Common myeloid progenitor, CD34-positive (primary cell): ENCODE measurements around the gene TGM3.

Source experiments
- CTCF ChIA-PET: fragments of 350-600 bp; sonication (Branson Sonifier 250); formaldehyde crosslinking; loops from one replicate; lab custom pipeline; 2021; ENCODE audit warnings: antibody characterized with exemption; lab: Charles Lee
- POLR2A ChIA-PET: fragments of 350-600 bp; sonication (Branson Sonifier 250); formaldehyde crosslinking; loops from one replicate; lab custom pipeline; 2021; ENCODE audit warnings: antibody characterized with exemption; lab: Charles Lee
- DNase-seq, 3 donors: peaks; one replicate each; pipeline versions ENCODE4 v3.0.0 to v3.0.0-alpha.2; 2013
- H3K27ac ChIP-seq, 2 experiments: 1 replicate in 1 of 2; 2 replicates in 1 of 2; pipeline ENCODE4 v1.7.0; 2013; ENCODE audit warnings: inconsistent platforms in 2 of 2, low read length in 2 of 2, mild to moderate bottlenecking in 2 of 2, low read depth in 1 of 2, moderate library complexity in 1 of 2; ENCODE audit not compliant: severe bottlenecking in 2 of 2, insufficient read depth in 1 of 2, poor library complexity in 1 of 2
- H3K27me3 ChIP-seq, 5 experiments: replicated peaks in 2 of 5; 1 replicate in 3 of 5; 2 replicates in 2 of 5; pipeline versions ENCODE4 v1.6.1 to v1.7.0; 2013; ENCODE audit warnings: low read length in 4 of 5, mild to moderate bottlenecking in 2 of 5, moderate library complexity in 2 of 5, inconsistent platforms in 1 of 5; ENCODE audit not compliant: insufficient read depth in 5 of 5, control insufficient read depth in 4 of 5
- H3K36me3 ChIP-seq, 4 experiments: 1 replicate in 2 of 4; 2 replicates in 2 of 4; pipeline versions ENCODE4 v1.6.1 to v1.7.0; 2013; ENCODE audit warnings: low read length in 3 of 4, control low read depth in 1 of 4, mild to moderate bottlenecking in 1 of 4; ENCODE audit not compliant: control insufficient read depth in 4 of 4, insufficient read depth in 4 of 4
- H3K4me1 ChIP-seq, 4 experiments: 1 replicate in 3 of 4; 2 replicates in 1 of 4; pipeline versions ENCODE4 v1.6.1 to v1.7.1; 2013; ENCODE audit warnings: low read length in 3 of 4, mild to moderate bottlenecking in 3 of 4, control low read depth in 1 of 4, inconsistent platforms in 1 of 4, moderate library complexity in 1 of 4; ENCODE audit not compliant: control insufficient read depth in 4 of 4, insufficient read depth in 4 of 4; ENCODE audit errors: control extremely low read depth in 1 of 4
- H3K4me3 ChIP-seq, 7 experiments: 1 replicate in 4 of 7; 2 replicates in 3 of 7; pipeline versions ENCODE4 v1.5.1 to v1.7.0; 2013; ENCODE audit warnings: mild to moderate bottlenecking in 7 of 7, low read length in 6 of 7, moderate library complexity in 6 of 7, inconsistent platforms in 2 of 7, low read depth in 2 of 7, control low read depth in 1 of 7; ENCODE audit not compliant: insufficient read depth in 4 of 7, control insufficient read depth in 1 of 7; ENCODE audit errors: extremely low read depth in 1 of 7
- H3K9me3 ChIP-seq, 5 experiments: 1 replicate in 4 of 5; 2 replicates in 1 of 5; pipeline versions ENCODE4 v1.6.1 to v1.7.1; 2013; ENCODE audit warnings: low read length in 4 of 5, mild to moderate bottlenecking in 2 of 5, inconsistent platforms in 1 of 5, low read depth in 1 of 5, moderate library complexity in 1 of 5; ENCODE audit not compliant: control insufficient read depth in 4 of 5, insufficient read depth in 2 of 5; ENCODE audit errors: control extremely low read depth in 1 of 5
- WGBS: methylation state at CpG from one replicate; pipeline ENCODE4 v1.1.5; 2013; ENCODE audit not compliant: insufficient coverage; 5-methylcytosine and 5-hydroxymethylcytosine counted together

Gene TGM3

GRCh38 chr20:2327620-2328555, 32.1 kb downstream of the TGM3 start:
- ChIA-PET CTCF (no interaction called here), POLR2A (no interaction called here)
- H3K36me3 ChIP-seq = no peaks in the 10 kb centered on the region
- no peak overlapping the region for H3K4me3 ChIP-seq
- no peak for DNase-seq
- H3K27ac ChIP-seq = no peak overlapping the region
- WGBS = 98% methylated on average over 27 of the region's 30 CpGs
- peaks cover 0 to 3% (median 0%) of the 10 kb centered on the region in 5 experiments for H3K9me3 ChIP-seq
- H3K27me3 ChIP-seq = peaks cover 0 to 22% (median 0%) of the 10 kb centered on the region in 5 experiments
- H3K4me1 ChIP-seq = peaks cover 0 to 3% (median 0%) of the 10 kb centered on the region in 4 experiments

- ChIA-PET CTCF (no interaction called here), POLR2A (no interaction called here)
- no peak overlapping the region for H3K27ac ChIP-seq
- H3K36me3 ChIP-seq = no peaks in the 10 kb centered on the region
- DNase-seq = no peak
- H3K27me3 ChIP-seq = peaks cover 0 to 18% (median 0%) of the 10 kb centered on the region in 5 experiments
- WGBS = 100% methylated on average over 5 of the region's 5 CpGs
- H3K4me3 ChIP-seq = no peak overlapping the region
- peaks cover 0 to 3% (median 0%) of the 10 kb centered on the region in 4 experiments for H3K4me1 ChIP-seq
- peaks cover 0 to 2% (median 0%) of the 10 kb centered on the region in 5 experiments for H3K9me3 ChIP-seq
Measured at GRCh38 chr20:2329286-2329685, 33.5 kb downstream of the TGM3 start.

GRCh38 chr20:2330090-2330695, 34.4 kb downstream of the TGM3 start:
- peaks cover 0 to 20% (median 0%) of the 10 kb centered on the region in 5 experiments for H3K27me3 ChIP-seq
- 88% methylated on average over 2 of the region's 3 CpGs for WGBS
- no peak for DNase-seq
- H3K36me3 ChIP-seq = no peaks in the 10 kb centered on the region
- ChIA-PET POLR2A (interaction anchor here (0.6 kb wide), 1 partner anchor 1597 kb away, joined by 6 read pairs; no protein-coding TSS in a partner anchor), CTCF (no interaction called here)
- H3K27ac ChIP-seq = no peak overlapping the region
- peaks cover 0 to 3% (median 0%) of the 10 kb centered on the region in 4 experiments for H3K4me1 ChIP-seq
- H3K9me3 ChIP-seq = no peaks in the 10 kb centered on the region
- H3K4me3 ChIP-seq = no peak overlapping the region

- CTCF ChIA-PET = interaction anchor here (1.5 kb wide), 1 partner anchor 123 kb away, joined by 4 read pairs; no protein-coding TSS in a partner anchor
- no peak overlapping the region for H3K27ac ChIP-seq
- H3K4me1 ChIP-seq = peaks cover 0 to 3% (median 0%) of the 10 kb centered on the region in 4 experiments
- no peaks in the 10 kb centered on the region for H3K36me3 ChIP-seq
- H3K27me3 ChIP-seq = peaks cover 0 to 20% (median 0%) of the 10 kb centered on the region in 5 experiments
- POLR2A ChIA-PET = no interaction called here
- DNase-seq = no peak
- no peak overlapping the region for H3K4me3 ChIP-seq
- WGBS = 96% methylated on average over 5 of the region's 5 CpGs
- no peaks in the 10 kb centered on the region for H3K9me3 ChIP-seq
Measured at GRCh38 chr20:2331106-2331505, 35.3 kb downstream of the TGM3 start.

- Histone ChIP-seq H3K4me1 (peaks cover 0 to 3% (median 0%) of the 10 kb centered on the region in 4 experiments), H3K36me3 (no peaks in the 10 kb centered on the region), H3K4me3 (no peak overlapping the region), H3K27me3 (peaks cover 0 to 22% (median 0%) of the 10 kb centered on the region in 5 experiments), H3K27ac (no peak overlapping the region), H3K9me3 (no peaks in the 10 kb centered on the region)
- CTCF ChIA-PET = interaction anchor here (1.5 kb wide), 1 partner anchor 124 kb away, joined by 4 read pairs; no protein-coding TSS in a partner anchor
- WGBS = 96% methylated on average over 16 of the region's 17 CpGs
- no peak for DNase-seq
- POLR2A ChIA-PET = no interaction called here
Measured at GRCh38 chr20:2331901-2332565, 36.2 kb downstream of the TGM3 start.

GRCh38 chr20:2332711-2333110, 36.9 kb downstream of the TGM3 start:
- no peak overlapping the region for H3K27ac ChIP-seq
- CTCF ChIA-PET = no interaction called here
- no peaks in the 10 kb centered on the region for H3K36me3 ChIP-seq
- no peaks in the 10 kb centered on the region for H3K9me3 ChIP-seq
- H3K4me3 ChIP-seq = no peak overlapping the region
- peaks cover 0 to 24% (median 0%) of the 10 kb centered on the region in 5 experiments for H3K27me3 ChIP-seq
- WGBS = 90% methylated on average over 4 of the region's 4 CpGs
- peaks cover 0 to 3% (median 0%) of the 10 kb centered on the region in 4 experiments for H3K4me1 ChIP-seq
- POLR2A ChIA-PET = no interaction called here
- DNase-seq = no peak
